Inflammatory macrophage (primary cell): Measurements from ENCODE around the gene EFNA5.

ENCODE experiments used
- DNase-seq, 2 donors: peaks; one replicate each; pipeline ENCODE4 v3.0.0-alpha.2; 2020 to 2022

Gene EFNA5

DNA sequence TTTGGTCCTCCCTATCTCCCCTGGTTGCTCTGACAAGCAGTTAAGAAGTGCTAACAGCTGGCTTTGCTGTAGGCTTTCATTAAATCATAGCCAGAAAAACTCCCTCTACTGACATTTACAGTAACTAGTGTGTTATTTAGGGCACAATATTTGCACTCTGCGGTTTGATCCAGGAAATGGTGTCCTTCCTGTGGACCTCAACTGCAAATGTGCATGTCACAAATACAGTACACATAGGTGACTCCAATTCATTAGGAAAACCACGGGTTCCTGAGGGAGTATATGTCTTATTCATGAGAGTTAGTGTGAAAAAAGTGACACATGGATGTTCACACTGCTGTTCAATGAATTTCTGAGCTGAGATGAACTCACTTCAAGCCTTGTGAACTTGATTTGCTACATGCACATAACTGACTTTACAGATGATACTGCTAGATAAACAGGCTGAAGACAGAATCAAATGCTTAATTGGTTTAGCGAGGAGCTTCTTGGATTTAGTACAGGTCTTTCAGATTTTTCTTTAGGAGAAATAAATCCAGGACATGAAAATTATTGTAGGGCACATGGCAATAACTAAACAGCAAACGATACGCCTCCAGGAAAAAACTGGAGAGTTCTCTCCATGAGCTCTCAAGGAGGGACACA lies 281.5 kb downstream of the EFNA5 start:
- peak; percentile 67 to 77 for DNase-seq

DNA sequence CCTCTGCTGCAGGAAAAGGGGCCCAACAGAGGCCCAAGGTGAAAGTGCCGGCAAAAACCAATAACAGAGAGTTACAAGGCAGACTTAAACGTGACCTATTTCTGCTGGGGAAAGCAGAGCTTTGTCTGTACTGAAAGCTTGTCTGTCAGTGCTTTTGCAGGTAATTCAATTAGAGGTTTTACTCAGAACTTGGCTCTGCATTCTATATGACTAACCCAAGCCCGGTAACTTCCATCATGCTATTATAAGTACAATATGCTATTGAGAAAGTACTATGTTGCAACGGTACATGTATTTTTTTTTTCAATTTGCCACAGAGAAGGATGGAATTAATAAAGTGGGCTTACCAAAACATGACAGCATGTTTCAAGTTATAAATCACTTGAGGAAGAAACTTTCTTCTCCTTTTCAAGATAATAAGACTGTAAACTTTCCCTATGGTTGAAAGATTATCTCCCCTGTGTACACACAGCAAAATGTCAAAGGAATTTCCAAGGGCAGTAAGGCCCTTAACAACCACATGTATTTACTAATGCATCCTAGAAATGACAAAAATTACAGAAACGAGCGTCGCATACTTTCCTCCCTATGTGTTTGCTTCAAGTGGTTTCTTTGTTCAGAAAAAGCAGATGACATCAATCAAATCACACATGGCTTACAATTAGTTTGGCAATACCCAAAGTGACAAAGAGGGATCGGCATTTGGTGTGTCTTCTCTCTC lies 282.4 kb downstream of the EFNA5 start:
- peak; percentile 48 to 75 for DNase-seq

DNA sequence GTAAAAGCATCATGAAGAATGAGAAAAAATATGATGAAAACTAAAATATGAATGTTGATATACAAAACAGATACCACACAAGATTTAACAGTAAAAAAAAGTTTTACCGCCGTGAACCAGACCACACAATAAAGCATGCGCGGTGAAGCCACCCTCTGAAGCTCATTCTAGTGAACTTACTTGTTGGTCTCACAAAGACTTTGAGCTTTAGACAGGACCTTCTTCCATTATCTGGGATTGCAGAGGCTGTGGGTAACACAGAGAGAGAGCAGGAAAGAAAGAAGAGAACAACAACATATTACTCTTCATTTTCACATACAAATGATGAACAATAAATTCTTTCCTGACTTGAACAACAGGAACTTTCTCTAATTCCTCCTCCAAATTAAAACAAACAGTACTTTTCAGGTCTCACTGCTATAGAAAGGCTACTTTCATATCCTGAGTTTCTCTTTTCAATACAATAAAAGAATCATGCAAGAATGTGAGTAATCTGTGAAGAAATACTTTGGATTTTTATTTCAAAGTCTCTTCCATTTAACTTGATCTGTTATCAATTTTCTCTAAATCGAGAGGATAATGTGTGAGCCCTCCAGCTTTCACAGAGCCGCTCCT lies 283.1 kb downstream of the EFNA5 start:
- DNase-seq, result peak in 1 of 2 donors; percentile 15

DNA sequence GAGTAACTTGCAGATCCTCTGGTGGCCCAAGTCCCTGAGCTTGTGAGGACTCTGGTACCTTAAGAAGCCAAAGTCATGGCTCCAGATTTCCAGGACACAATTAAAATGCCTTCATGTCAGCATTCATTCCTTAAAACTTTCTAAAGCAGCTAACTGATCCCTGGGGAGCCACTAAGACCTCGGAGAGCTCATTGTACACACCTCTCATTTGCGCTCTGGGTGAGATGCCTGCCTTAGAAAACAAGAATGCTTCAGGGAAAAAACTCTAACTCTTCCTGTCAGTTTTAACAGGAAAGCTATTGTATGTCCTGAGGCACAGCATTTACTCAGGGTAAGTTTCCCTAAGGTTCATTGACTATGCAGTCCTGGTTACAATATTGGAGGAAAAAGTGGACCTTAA lies 285.0 kb downstream of the EFNA5 start:
- no peak for DNase-seq

DNA sequence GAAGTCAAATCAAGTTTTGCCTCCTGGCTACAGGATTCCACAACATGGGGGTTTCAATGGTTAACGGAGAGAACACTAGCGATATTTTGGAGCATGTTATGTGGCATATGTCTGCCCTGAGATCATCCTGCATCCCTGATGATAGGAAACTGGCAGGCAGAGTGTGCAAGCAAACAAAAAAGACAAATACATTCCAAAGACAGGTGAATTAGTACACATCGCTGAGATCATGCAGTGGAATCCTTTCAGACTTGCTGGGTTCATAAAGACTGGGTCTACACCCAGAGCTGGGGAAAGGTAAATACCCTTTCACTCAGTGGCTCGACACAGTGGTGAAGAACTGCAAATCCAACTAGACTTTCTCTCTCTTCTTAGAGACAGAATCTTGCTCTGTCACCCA lies 286.5 kb downstream of the EFNA5 start:
- DNase-seq, result no peak

DNA sequence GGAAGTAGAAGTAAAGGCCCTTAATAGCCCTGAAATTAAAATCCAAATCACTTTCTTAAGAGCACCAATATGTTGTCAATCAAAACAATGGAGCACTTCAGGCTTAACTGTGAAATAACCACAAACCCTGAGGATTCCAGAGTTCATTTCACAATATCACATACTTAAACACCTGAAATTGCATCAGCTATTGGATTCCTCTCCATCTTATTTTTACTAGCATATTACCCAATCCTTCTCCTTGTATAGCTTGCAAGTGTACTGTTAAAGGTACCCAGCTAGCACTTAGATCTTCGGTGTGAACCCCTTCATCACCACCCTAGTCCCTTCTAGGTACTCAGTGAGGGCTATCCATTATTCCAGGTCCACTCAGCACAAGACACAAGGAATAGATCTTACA lies 287.3 kb downstream of the EFNA5 start:
- no peak for DNase-seq

DNA sequence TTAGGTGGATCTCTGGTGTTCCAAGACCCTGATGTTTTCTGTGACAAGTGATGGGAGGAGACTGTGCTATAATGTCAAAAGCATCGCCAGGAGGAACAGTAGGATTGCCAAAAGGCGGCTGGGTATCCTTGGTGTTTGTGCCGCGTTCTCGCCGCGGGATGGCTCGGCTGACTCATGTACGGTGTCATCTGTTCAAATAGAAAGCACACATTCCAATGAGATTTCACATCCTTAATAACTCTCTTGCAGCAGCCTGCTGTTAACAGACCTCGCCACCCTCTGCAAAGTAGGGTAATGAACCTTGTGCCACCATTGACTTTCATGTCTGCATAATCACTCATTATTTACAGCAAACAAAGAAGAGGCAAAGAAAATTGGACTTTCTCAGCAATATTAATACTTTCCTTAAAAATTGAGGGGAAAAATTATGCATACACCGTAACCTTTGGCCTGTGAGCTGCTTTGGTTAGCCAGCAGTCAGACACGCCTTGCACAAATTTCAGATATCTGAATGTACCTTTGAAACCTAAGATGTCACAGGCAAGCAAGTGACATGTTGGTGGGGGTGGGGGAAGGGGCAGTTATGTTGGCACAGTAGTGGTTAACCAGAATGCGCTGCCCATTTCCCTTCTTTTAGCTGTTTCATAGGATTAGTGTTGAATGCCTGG lies 289.4 kb downstream of the EFNA5 start:
- DNase-seq, result no peak

DNA sequence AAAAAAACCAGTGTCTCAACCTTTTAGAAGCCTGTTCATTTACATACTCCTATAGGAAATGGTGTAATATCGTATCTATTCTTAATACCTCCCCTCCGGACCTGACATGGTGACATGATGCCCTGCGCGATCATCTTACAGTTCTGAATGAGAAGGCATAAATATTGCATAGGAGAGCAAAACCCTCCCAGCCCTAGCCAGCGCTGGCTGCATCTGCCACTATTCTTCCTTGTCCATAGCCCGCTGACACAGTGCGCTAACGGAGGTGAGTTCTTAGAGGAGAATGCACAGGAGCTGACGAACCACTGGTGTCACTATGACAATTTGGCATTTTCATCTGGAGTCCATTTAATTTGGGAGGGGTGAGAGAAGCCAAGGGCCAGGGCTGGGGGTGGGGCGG lies 290.1 kb downstream of the EFNA5 start:
- DNase-seq, result no peak

DNA sequence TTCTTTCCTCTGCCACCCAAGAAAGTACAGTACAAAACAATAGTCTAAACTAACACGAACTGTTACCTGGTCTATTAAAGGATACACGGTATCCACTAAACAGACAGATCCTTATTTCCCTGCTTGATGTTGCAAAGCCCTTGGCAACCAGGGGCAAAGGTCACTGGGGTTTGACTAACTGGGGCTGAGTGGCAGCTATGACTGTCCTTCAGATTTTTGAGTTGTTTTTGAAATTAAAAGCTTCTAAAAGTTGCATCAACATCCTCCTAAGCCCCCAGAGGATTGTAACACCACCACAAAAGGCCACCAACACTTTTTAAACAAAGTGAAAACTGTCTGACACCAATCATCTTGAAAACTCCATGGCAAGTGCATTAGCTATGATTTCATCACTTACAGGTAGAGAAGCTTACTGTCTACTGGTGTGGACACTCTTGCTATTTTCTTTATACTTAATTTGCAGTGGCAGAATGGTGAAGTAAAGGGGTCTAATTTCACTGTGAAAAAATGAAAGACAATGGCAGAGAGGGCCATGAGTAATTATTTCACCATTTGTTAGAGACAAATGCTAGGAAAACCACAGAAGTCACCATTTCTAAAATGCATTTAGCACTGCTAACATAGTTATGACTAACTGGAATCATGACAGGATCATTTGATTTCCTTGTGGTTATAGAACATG lies 292.4 kb downstream of the EFNA5 start:
- DNase-seq, result no peak

DNA sequence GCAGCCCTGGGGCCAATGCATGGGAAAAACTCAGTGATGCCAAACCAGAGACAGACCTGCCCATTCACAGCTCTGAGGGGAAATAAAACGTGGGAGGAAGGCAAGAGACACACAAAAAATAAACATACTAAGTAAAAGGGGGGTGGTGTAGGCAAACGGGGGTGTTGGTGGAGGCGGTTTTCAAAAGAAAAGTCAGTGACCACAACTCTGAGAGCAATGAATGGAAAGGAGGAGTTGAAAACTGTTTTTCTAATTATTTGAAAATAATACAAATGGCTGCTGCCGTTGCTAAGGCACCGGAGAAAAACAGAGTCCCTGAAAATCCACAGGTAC lies 293.5 kb downstream of the EFNA5 start:
- DNase-seq, result no peak

DNA sequence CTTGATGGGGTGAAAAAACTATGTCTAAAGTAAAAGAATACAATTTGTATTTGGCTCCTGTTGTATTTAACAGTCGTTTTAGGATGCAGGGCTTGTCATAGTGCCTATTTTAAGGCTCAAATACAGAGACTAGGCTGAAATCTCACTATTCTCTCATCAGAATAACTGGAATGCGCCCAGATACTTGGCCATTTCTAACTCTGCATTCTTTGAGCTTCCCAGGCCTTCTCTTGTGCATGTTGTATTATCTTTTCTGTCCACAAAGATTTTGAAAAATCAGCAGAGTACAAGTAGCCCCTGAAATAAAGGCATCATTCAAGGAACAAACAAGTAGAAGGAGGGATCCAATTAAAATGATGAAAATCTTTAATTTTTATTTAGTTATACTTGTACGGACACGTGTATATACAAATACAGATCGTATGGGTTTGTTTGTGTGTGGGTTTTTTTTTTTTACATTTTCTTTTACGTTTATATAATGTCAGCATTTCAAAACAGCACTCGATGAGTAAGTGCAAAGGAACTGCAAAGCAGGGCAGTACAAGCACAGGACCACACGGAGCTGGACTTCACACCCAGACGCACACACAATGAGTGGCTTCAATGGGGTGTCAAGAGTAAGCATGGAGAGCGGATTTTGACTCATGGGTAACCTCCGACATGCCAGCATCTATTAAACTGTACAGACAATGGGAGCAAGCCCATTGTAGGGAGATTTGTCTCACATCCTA lies 294.0 kb downstream of the EFNA5 start:
- no peak for DNase-seq

DNA sequence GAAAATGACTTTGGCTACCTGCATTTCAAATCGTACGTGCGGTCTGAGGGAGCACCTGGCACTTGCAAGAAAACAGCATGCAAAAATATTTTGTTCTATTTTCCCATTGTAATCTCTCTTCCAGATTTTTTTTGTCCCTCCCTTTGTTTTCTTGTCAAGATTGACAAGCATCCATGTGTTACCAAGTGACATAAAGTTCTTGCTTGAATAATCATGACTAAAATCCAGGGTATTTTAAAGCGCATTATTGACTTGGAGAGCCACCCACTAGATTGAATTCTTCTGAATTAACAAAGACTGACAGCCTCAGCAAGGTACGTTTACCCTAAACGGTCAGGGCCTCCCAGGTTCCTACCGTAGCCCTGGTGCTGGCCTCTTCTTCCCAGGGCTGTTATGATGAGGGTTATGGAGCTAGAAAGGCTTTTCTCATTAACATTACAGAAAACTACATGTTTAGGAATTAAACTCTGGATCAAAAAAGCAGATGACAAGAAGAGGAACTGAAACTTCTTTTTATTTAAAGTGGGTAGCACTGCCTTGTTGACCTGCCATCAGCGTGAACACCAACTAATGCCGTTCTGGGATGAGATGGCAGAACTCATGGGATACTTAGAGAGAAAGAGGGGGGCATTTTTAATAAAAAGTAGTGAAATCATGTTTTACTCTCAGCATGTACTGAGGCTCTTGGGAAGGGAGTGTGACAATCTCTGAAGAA lies 297.0 kb downstream of the EFNA5 start:
- peak; percentile 42 to 46 for DNase-seq

DNA sequence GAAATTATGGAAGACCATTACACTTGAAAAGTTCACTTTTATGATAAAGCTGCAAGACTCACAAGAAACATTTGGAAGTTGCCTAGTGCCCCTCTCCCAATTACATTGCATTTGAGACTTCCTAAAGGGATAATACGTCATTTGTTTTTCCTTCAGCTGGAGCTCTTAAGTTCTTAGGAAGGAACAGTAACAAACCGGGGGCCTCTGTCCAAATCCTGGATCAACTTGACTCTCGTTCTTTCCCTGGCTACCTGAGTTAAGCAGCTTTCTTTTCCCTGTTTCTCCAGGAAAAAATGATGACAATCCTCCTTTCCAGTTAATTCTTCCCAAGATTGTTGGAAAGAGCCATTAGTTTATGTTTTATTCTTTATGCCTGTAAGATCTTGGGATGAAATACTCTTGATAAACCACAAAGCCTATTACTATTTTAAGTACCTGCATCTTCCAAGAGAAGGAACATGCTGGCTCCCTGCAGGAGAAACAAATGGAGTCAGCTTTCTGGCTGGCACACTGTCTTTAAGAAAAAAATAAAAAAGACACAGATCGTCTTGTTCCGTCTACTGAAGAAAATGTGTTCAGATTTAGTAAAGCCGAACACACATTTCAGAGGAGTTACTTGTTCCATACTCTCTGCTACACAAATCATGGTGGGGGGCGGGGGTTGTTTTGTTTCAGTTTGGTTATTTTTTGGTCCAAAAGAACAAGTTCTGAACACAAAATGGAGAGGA lies 297.9 kb downstream of the EFNA5 start:
- no peak for DNase-seq

DNA sequence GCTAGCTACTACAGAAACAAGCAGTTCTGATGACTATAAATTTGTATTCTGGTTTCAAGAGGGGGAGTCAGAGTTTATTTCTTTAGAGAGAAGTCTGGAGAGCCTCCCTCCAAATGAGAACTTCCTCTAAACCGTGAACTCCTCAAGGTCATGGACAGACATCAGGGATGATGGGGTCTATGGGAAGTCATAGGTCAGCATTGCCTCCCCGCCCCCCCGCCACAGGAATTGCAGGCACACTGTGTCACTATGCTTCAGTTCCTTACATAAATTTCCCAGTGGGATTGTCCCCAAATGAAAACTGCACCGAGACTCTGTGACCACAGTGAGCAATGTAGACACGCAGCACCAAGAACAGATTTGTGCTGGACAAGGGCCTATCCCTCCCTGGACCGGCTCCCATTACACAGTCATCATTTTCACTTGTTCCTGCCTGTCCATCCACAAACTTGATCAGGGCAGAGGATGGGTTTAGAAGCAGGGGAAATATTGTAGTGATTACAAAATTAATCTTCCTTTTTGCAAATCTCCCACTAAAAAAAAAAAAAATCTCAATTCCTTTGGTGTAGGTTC lies 300.3 kb downstream of the EFNA5 start:
- DNase-seq, result peak in 1 of 2 donors; percentile 15

DNA sequence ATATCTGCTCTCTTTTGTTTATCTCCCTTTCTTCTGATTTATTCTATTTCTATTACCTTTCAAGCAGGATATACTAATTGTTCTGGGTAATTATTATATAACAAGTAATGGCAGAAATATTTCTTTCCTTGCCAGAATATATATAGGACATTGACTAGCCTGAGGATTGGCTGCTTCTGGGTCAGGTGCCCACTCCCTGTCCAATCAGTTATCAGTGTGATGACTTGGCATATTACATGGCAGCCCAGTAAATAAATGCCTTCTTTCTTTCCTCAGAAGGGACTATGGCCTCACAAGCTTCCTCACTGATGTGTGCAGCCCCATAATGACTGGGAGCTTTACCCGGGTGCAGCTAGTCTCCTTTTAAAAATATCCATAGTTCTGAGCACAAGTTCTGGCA lies 301.1 kb downstream of the EFNA5 start:
- DNase-seq, result no peak

DNA sequence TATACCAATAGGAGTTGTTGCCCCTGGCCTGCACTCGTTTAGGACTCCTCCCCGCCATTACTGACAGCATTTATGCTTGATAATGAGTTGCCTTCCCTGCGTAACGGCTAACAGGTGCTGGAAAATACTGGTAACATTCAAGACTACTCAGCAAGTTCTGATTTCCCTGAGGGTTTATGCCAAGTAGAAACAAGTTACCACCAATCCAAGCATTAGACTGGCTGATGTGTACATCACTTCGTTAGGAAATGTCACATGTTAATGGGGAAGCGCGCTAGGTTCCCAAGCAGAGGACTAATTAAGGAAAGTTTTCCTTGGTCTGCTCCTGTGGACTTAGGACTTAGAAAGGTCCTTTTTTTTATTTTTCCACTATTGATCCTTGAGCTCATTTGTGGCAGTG lies 302.1 kb downstream of the EFNA5 start:
- no peak for DNase-seq

DNA sequence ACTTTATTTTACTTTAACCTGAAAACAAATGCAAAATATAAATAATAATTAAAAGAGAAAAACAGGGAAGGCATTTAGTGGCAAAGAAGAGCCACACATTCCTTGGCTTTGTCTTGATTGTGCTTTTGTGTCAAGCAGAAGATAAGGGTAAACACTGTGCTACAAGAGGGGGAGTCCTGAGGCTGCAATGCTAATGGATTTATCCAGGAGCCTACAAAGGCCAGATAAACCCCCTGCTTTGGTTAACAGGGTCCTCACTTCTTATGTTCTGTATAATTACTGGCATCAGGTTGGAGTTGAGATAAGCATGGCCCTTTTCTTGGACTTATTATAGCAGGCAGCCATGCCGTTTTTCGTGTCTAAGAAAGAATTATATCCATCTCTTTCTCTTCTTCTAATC lies 302.8 kb downstream of the EFNA5 start:
- no peak for DNase-seq

DNA sequence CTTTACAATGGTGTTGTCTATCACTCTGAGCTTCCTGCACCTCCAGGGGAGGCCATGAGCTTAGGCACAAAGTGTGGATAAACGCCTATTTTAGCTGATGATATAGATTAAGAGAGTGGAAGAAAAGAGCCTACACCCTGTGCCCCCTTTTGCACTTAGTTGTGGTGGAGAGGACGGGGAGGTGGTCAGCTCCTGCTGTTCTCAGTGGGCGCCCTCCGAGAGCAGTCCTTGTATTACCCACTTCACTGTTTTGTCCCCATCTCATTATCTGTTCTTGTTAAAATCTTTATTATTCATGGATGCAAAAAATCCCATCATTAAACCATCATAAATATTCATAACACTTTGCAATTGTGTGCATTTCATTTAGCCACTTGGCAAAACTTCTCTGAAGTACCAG lies 303.3 kb downstream of the EFNA5 start:
- no peak for DNase-seq

DNA sequence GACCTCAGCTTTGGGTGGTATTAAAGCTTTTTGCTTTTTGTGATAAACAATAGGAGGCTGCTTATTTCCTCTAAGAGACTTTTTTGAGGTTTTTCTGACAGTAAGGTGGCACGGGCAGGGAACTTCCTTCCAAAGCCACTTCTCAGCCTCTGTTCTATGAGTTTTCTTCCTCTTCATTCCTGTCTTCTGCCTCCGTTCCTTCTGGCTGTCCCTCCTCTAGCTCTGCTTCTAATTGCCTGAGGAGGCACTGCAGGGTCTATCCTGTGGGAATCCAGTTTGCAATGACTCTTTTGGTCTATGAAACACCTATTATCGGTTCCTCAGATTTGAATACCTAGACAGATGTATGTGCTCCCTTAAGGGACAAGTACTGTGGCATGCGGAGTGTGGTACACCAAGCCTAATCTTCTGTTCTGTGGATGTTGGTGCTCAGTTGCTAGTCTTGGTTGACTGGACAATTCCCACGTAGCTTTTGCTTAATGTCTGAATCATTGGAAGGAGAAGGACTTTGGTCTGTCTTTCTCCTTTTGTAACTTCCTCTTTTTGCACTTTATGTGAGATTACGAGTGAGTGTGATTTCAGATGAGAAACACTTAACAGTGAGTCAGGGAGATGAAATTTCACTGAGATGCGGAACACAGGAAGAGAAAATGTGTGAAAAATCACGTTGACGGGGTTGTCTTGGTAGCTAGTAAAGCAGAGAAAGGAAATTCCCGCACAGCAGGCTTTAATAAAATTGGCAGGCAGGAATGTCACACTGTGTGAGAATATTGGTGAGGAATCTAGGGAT lies 305.2 kb downstream of the EFNA5 start:
- peak; percentile 82 to 93 for DNase-seq
